ENCODE data around the gene NPLOC4.

GRCh38 chr17:81514489-81514738 lies 122.5 kb downstream of the NPLOC4 start:
- TF ChIP-seq POLR2A (IDR thresholded peaks at IDR 0.05; ENCODE audit: low read depth, low read length) (no peak), PAX5 (IDR thresholded peaks at IDR 0.05; ENCODE audit: insufficient read depth, low read length, severe bottlenecking) (no peak), TAF1 (IDR thresholded peaks at IDR 0.05; ENCODE audit: low read depth, low read length) (no peak), POLR2AphosphoS5 (IDR thresholded peaks at IDR 0.05; ENCODE audit: low read depth, low read length) (no peak), SPI1 (IDR thresholded peaks at IDR 0.05; ENCODE audit: low read depth, low read length) (no peak), POU2F2 (IDR thresholded peaks at IDR 0.05; ENCODE audit: low read depth, low read length) (no peak)

All from GM12891 (cell line).